NB4 (cell line): ENCODE measurements around the gene SUSD6.

Source experiments
- CTCF ChIP-seq: IDR thresholded peaks from one replicate; pipeline ENCODE4 v1.5.1; 2012; ENCODE audit warnings: low read depth, low read length
- MAX ChIP-seq: IDR thresholded peaks from 2 replicates; pipeline ENCODE4 v1.6.1; 2011; ENCODE audit warnings: low read depth, low read length

- TF ChIP-seq MAX (no peak), CTCF (no peak)
Measured at GRCh38 chr14:69651664-69652063, 40.3 kb downstream of the SUSD6 start.
